Endometrium (tissue), 2 donors: Measurements from ENCODE around the gene INPP5D.
"Not testable (repeated sequence)": the region's sequence is repeated elsewhere in the genome, so short reads cannot be mapped to it uniquely, and the experiment has no call there.

Experiments
- FAIRE-seq: peaks from 2 replicates; lab custom pipeline; 2012; peaks lifted over from hg19 to GRCh38; lab: Jason Lieb, UNC
- donor health status: control.
- donor health status: control.

The INPP5D gene

GRCh38 chr2:233032551-233033320 is 27.4 kb upstream of the INPP5D start, which contains the start of gene NEU2:
NEU2 (plus strand) TSS chr2:233032672; CDS start chr2:233032672, 0 bp downstream.
- FAIRE-seq, result no peak

- no peak for FAIRE-seq
Observed at GRCh38 chr2:233033672-233034071, 26.5 kb upstream of the INPP5D start.

- FAIRE-seq, result no peak
Observed at GRCh38 chr2:233034091-233034882, 25.9 kb upstream of the INPP5D start.

- no peak for FAIRE-seq
Observed at GRCh38 chr2:233035426-233036161, 24.5 kb upstream of the INPP5D start.

- no peak for FAIRE-seq
Observed at GRCh38 chr2:233036162-233036838, 23.8 kb upstream of the INPP5D start.

GRCh38 chr2:233037078-233037477 is 23.1 kb upstream of the INPP5D start:
- no peak for FAIRE-seq

- no peak for FAIRE-seq
Observed at GRCh38 chr2:233039212-233039845, 20.8 kb upstream of the INPP5D start.

GRCh38 chr2:233039846-233040530 is 20.2 kb upstream of the INPP5D start:
- FAIRE-seq, result no peak

GRCh38 chr2:233040571-233040970 is 19.6 kb upstream of the INPP5D start:
- FAIRE-seq, result no peak

- FAIRE-seq, result no peak
Observed at GRCh38 chr2:233041722-233042323, 18.3 kb upstream of the INPP5D start.

GRCh38 chr2:233042549-233042948 is 17.6 kb upstream of the INPP5D start:
- FAIRE-seq, result no peak

GRCh38 chr2:233044974-233045605 is 15.1 kb upstream of the INPP5D start:
- FAIRE-seq, result no peak

GRCh38 chr2:233047206-233047605 is 12.9 kb upstream of the INPP5D start:
- no peak for FAIRE-seq

GRCh38 chr2:233047667-233048066 is 12.5 kb upstream of the INPP5D start:
- no peak for FAIRE-seq

GRCh38 chr2:233048569-233049193 is 11.5 kb upstream of the INPP5D start:
- FAIRE-seq, result no peak

GRCh38 chr2:233049194-233049761 is 10.9 kb upstream of the INPP5D start:
- no peak for FAIRE-seq

GRCh38 chr2:233051241-233052149 is 8.6 kb upstream of the INPP5D start:
- no peak for FAIRE-seq

GRCh38 chr2:233052517-233052916 is 7.6 kb upstream of the INPP5D start:
- FAIRE-seq, result not testable (repeated sequence)
